ENCODE data around the gene NSD1.
"Not testable (repeated sequence)": the region's sequence is repeated elsewhere in the genome, so short reads cannot be mapped to it uniquely, and the experiment has no call there.

The NSD1 gene

GRCh38 chr5:177332031-177332895, 198.7 kb downstream of the NSD1 start:
- DNase-seq = no peak

GRCh38 chr5:177332896-177333260, 199.3 kb downstream of the NSD1 start:
- DNase-seq = no peak

GRCh38 chr5:177333420-177334154, 200.0 kb downstream of the NSD1 start:
- no peak for DNase-seq

- DNase-seq = no peak
These were observed 200.6 kb downstream of the NSD1 start for GRCh38 chr5:177334155-177334551.

- DNase-seq = no peak
These were observed 201.5 kb downstream of the NSD1 start for GRCh38 chr5:177334781-177335700.

- DNase-seq = no peak
These were observed 202.1 kb downstream of the NSD1 start for GRCh38 chr5:177335701-177336065.

GRCh38 chr5:177336112-177336511, 202.5 kb downstream of the NSD1 start:
- no peak for DNase-seq

GRCh38 chr5:177336603-177337494, 203.3 kb downstream of the NSD1 start:
- no peak for DNase-seq

GRCh38 chr5:177338251-177339106, 204.9 kb downstream of the NSD1 start:
- no peak for DNase-seq

GRCh38 chr5:177339107-177339638, 205.6 kb downstream of the NSD1 start:
- DNase-seq = no peak

- not testable (repeated sequence) for DNase-seq
These were observed 209.4 kb downstream of the NSD1 start for GRCh38 chr5:177343000-177343399.

GRCh38 chr5:177343777-177344176, 210.2 kb downstream of the NSD1 start:
- DNase-seq = no peak

GRCh38 chr5:177344891-177345290, 211.3 kb downstream of the NSD1 start:
- DNase-seq = no peak

GRCh38 chr5:177346820-177347219, 213.2 kb downstream of the NSD1 start:
- no peak for DNase-seq

GRCh38 chr5:177347699-177348098, 214.1 kb downstream of the NSD1 start:
- no peak for DNase-seq

- no peak for DNase-seq
These were observed 215.7 kb downstream of the NSD1 start for GRCh38 chr5:177349362-177349647.

- DNase-seq = no peak
These were observed 216.2 kb downstream of the NSD1 start for GRCh38 chr5:177349762-177350161.

Measured in NCI-H446 treated with DMSO at 0.1 percent for 48 hours (cell line).